ENCODE measurements around the gene SPRED2.
"Not testable (repeated sequence)": the region's sequence is repeated elsewhere in the genome, so short reads cannot be mapped to it uniquely, and the experiment has no call there.

SPRED2 gene

GRCh38 chr2:65349863-65350262 is 82.5 kb downstream of the SPRED2 start:
- DNase-seq (ENCODE audit: insufficient read length, low spot score): no peak
- FAIRE-seq: no peak

- FAIRE-seq (no peak), DNase-seq (ENCODE audit: insufficient read length, low spot score) (no peak)
These were observed 84.5 kb downstream of the SPRED2 start for GRCh38 chr2:65347913-65348312.

- no peak for DNase-seq (ENCODE audit: insufficient read length, low spot score)
- FAIRE-seq: no peak
These were observed 86.8 kb downstream of the SPRED2 start for GRCh38 chr2:65345631-65346030.

GRCh38 chr2:65344689-65345088 is 87.7 kb downstream of the SPRED2 start:
- no peak for DNase-seq (ENCODE audit: insufficient read length, low spot score)
- FAIRE-seq: no peak

- FAIRE-seq (no peak), DNase-seq (ENCODE audit: insufficient read length, low spot score) (no peak)
These were observed 88.2 kb downstream of the SPRED2 start for GRCh38 chr2:65344182-65344581.

GRCh38 chr2:65343386-65343785 is 89.0 kb downstream of the SPRED2 start:
- no peak for DNase-seq (ENCODE audit: insufficient read length, low spot score)
- FAIRE-seq: no peak

- DNase-seq (ENCODE audit: insufficient read length, low spot score) (no peak), FAIRE-seq (no peak)
These were observed 91.3 kb downstream of the SPRED2 start for GRCh38 chr2:65340898-65341681.

- no peak for FAIRE-seq
- no peak for DNase-seq (ENCODE audit: insufficient read length, low spot score)
These were observed 92.8 kb downstream of the SPRED2 start for GRCh38 chr2:65339648-65340047.

- DNase-seq (ENCODE audit: insufficient read length, low spot score); FAIRE-seq: not testable (repeated sequence)
These were observed 93.4 kb downstream of the SPRED2 start for GRCh38 chr2:65338830-65339495.

GRCh38 chr2:65337915-65338314 is 94.5 kb downstream of the SPRED2 start:
- DNase-seq (ENCODE audit: insufficient read length, low spot score); FAIRE-seq: not testable (repeated sequence)

GRCh38 chr2:65334714-65335113 is 97.7 kb downstream of the SPRED2 start:
- FAIRE-seq (no peak), DNase-seq (ENCODE audit: insufficient read length, low spot score) (no peak)

- no peak for FAIRE-seq
These were observed 100.9 kb downstream of the SPRED2 start for GRCh38 chr2:65331336-65332025.

GRCh38 chr2:65329525-65329924 is 102.9 kb downstream of the SPRED2 start:
- DNase-seq (ENCODE audit: insufficient read length, low spot score): no peak
- FAIRE-seq: no peak

More at GRCh38 chr2:65331336-65332025, 100.9 kb downstream of the SPRED2 start:
- no peak for DNase-seq (ENCODE audit: insufficient read length, low spot score)

- DNase-seq (ENCODE audit: insufficient read length, low spot score) (no peak), FAIRE-seq (no peak)
These were observed 106.1 kb downstream of the SPRED2 start for GRCh38 chr2:65326276-65326675.

- FAIRE-seq (no peak), DNase-seq (ENCODE audit: insufficient read length, low spot score) (no peak)
These were observed 107.3 kb downstream of the SPRED2 start for GRCh38 chr2:65325066-65325465.

GRCh38 chr2:65320946-65321345 is 111.5 kb downstream of the SPRED2 start:
- FAIRE-seq: no peak
- DNase-seq (ENCODE audit: insufficient read length, low spot score): no peak

- DNase-seq (ENCODE audit: insufficient read length, low spot score): peak; percentile 39
- peak; percentile 66 for FAIRE-seq
These were observed 112.2 kb downstream of the SPRED2 start for GRCh38 chr2:65320042-65320725.

GRCh38 chr2:65319674-65320041 is 112.7 kb downstream of the SPRED2 start:
- DNase-seq (ENCODE audit: insufficient read length, low spot score) (no peak), FAIRE-seq (no peak)

GRCh38 chr2:65319072-65319673 is 113.2 kb downstream of the SPRED2 start:
- FAIRE-seq (no peak), DNase-seq (ENCODE audit: insufficient read length, low spot score) (no peak)

- FAIRE-seq: no peak
These were observed 114.6 kb downstream of the SPRED2 start for GRCh38 chr2:65317841-65318240.

GRCh38 chr2:65317351-65317750 is 115.0 kb downstream of the SPRED2 start:
- not testable (repeated sequence) for FAIRE-seq; DNase-seq (ENCODE audit: insufficient read length, low spot score)

More at GRCh38 chr2:65317841-65318240, 114.6 kb downstream of the SPRED2 start:
- no peak for DNase-seq (ENCODE audit: insufficient read length, low spot score)

All from GM19239 (cell line).